HCT116 (cell line): Measurements from ENCODE around the gene TMEM121. TPM values are rescaled to one million over a fixed set of nuclear protein-coding genes. Genes with fewer than 3 reads are reported as not detected.

Experiments
- ATAC-seq: fragments of 200-7000 bp; cut with Tn5 transposase; 2 replicates; pipeline ENCODE4 v1.9.1; 2020; ENCODE audit warnings: mild to moderate bottlenecking, moderate library complexity
- BruUV-seq: library from RNA; stranded (reverse); fragments of 400-500 nt; replicated peaks from 2 replicates; lab custom pipeline; 2021; lab: Mats Ljungman, UMichigan
- CTCF ChIA-PET: fragments of 300-600 bp; sonication (Branson Sonifier 250); formaldehyde crosslinking; loops from one replicate; lab custom pipeline; 2021; ENCODE audit warnings: antibody characterized with exemption; lab: Charles Lee
- POLR2A ChIA-PET: fragments of 300-600, 350-600 bp; sonication (Branson Sonifier 250); formaldehyde crosslinking; loops from one replicate; lab custom pipeline; 2021; ENCODE audit warnings: antibody characterized with exemption; lab: Charles Lee
- RAD21 ChIA-PET, 2 experiments: fragments of 300-600 bp; sonication (Branson Sonifier 250); formaldehyde crosslinking; loops; one replicate each; lab custom pipeline; 2023; ENCODE audit warnings: low total read pairs in 2 of 2; ENCODE audit not compliant: uncharacterized antibody in 2 of 2, unreplicated experiment in 2 of 2, low non-redundant PET in 1 of 2; lab: Charles Lee
- DNase-seq: peaks from one replicate; pipeline ENCODE4 v3.0.0-alpha.2; 2010; ENCODE audit warnings: low read depth, low spot score
- H2AFZ ChIP-seq: fragments of 200-600 bp; shearing (Covaris generic), sonication (generic); 2 replicates; pipeline ENCODE4 v1.6.1; 2017; ENCODE audit warnings: low read depth, mixed run types, mixed read lengths, antibody characterized with exemption, low read length; ENCODE audit not compliant: poor library complexity, severe bottlenecking
- H3K27ac ChIP-seq: 2 replicates; pipeline ENCODE4 v1.5.1; 2012; ENCODE audit warnings: low read depth, low read length
- H3K27me3 ChIP-seq: fragments of 200-600 bp; sonication (generic); 2 replicates; pipeline ENCODE4 v1.6.1; 2016; ENCODE audit warnings: mixed run types, low read length, mixed read lengths; ENCODE audit not compliant: insufficient read depth
- H3K36me3 ChIP-seq, 2 experiments: fragments of 200-500 bp in 1 of 2; fragments of 200-600 bp in 1 of 2; sonication (Bioruptor generic) in 1 of 2; sonication (generic) in 1 of 2; 2 replicates each; pipeline versions ENCODE4 v1.5.1 to v1.6.1; 2014 to 2016; ENCODE audit warnings: low read length in 2 of 2, inconsistent platforms in 1 of 2, mixed read lengths in 1 of 2, mixed run types in 1 of 2; ENCODE audit not compliant: insufficient read depth in 2 of 2, control insufficient read depth in 1 of 2
- H3K4me1 ChIP-seq, 2 experiments: fragments of 200-600 bp in 1 of 2; sonication (generic) in 1 of 2; 2 replicates each; pipeline versions ENCODE4 v1.5.1 to v1.6.1; 2012 to 2017; ENCODE audit warnings: low read length in 2 of 2, inconsistent platforms in 1 of 2, mild to moderate bottlenecking in 1 of 2, mixed read lengths in 1 of 2, mixed run types in 1 of 2, moderate library complexity in 1 of 2; ENCODE audit not compliant: insufficient read depth in 2 of 2, control insufficient read depth in 1 of 2
- H3K4me2 ChIP-seq: fragments of 200-600 bp; sonication (generic); 2 replicates; pipeline ENCODE4 v1.6.1; 2017; ENCODE audit warnings: mixed run types, low read length, mixed read lengths
- H3K4me3 ChIP-seq, 2 experiments: fragments of 200-600 bp in 1 of 2; sonication (generic) in 1 of 2; replicated peaks in 1 of 2; 2 replicates each; pipeline ENCODE4 v1.5.1; 2011 to 2016; ENCODE audit warnings: low read length in 2 of 2, control low read depth in 1 of 2, low read depth in 1 of 2, mild to moderate bottlenecking in 1 of 2, mixed read lengths in 1 of 2, mixed run types in 1 of 2
- H3K79me2 ChIP-seq: fragments of 200-600 bp; sonication (generic); 2 replicates; pipeline ENCODE4 v1.6.1; 2017; ENCODE audit warnings: mild to moderate bottlenecking, mixed run types, low read length, moderate library complexity, mixed read lengths; ENCODE audit not compliant: insufficient read depth
- H3K9ac ChIP-seq: fragments of 200-600 bp; sonication (generic); 2 replicates; pipeline ENCODE4 v1.6.1; 2016; ENCODE audit warnings: low read length, mixed read lengths
- H3K9me2 ChIP-seq: fragments of 200-600 bp; sonication (generic), shearing (Covaris generic); 2 replicates; pipeline ENCODE4 v1.6.1; 2017; ENCODE audit warnings: mixed run types, mild to moderate bottlenecking, moderate library complexity; ENCODE audit not compliant: insufficient read depth
- H3K9me3 ChIP-seq, 2 experiments: fragments of 200-500 bp in 1 of 2; fragments of 200-600 bp in 1 of 2; sonication (Bioruptor generic) in 1 of 2; sonication (generic) in 1 of 2; 2 replicates each; pipeline ENCODE4 v1.6.1; 2014 to 2017; ENCODE audit warnings: low read length in 2 of 2, mixed read lengths in 2 of 2, inconsistent platforms in 1 of 2, low read depth in 1 of 2, mild to moderate bottlenecking in 1 of 2, mixed run types in 1 of 2, moderate library complexity in 1 of 2; ENCODE audit not compliant: control insufficient read depth in 1 of 2, insufficient read depth in 1 of 2
- H4K20me1 ChIP-seq: fragments of 200-600 bp; sonication (generic), shearing (Covaris generic); 2 replicates; pipeline ENCODE4 v1.6.1; 2017; ENCODE audit warnings: mixed run types, mild to moderate bottlenecking, moderate library complexity; ENCODE audit not compliant: insufficient read depth
- ATF3 ChIP-seq: IDR thresholded peaks from 2 replicates; pipeline ENCODE4 v1.6.1; 2012
- CEBPB ChIP-seq: IDR thresholded peaks from 2 replicates; pipeline ENCODE4 v1.6.1; 2012; ENCODE audit warnings: low read depth
- CTCF ChIP-seq, 3 experiments: fragments of 200-600 bp in 1 of 3; sonication (generic) in 1 of 3; IDR thresholded peaks in 2 of 3; conservative IDR thresholded peaks in 1 of 3; 2 replicates each; pipeline ENCODE4 v1.5.1; 2012 to 2017; ENCODE audit warnings: low read depth in 2 of 3, low read length in 2 of 3, antibody characterized with exemption in 1 of 3, borderline replicate concordance in 1 of 3, control low read depth in 1 of 3, mild to moderate bottlenecking in 1 of 3, mixed read lengths in 1 of 3, mixed run types in 1 of 3, moderate library complexity in 1 of 3; ENCODE audit not compliant: insufficient read depth in 1 of 3
- EGR1 ChIP-seq: IDR thresholded peaks from 2 replicates; pipeline ENCODE4 v1.6.1; 2012; ENCODE audit warnings: low read depth
- EZH2 ChIP-seq: fragments of 200-600 bp; sonication (generic); IDR thresholded peaks from 2 replicates; pipeline ENCODE4 v1.6.1; 2017; ENCODE audit warnings: antibody characterized with exemption, mixed run types
- EZH2phosphoT487 ChIP-seq: fragments of 200-600 bp; IDR thresholded peaks from 2 replicates; pipeline ENCODE4 v1.6.1; 2018; ENCODE audit warnings: antibody characterized with exemption, borderline replicate concordance
- FOSL1 ChIP-seq: IDR thresholded peaks from 2 replicates; pipeline ENCODE4 v1.6.1; 2012; ENCODE audit warnings: low read depth
- JUND ChIP-seq: IDR thresholded peaks from 2 replicates; pipeline ENCODE4 v1.6.1; 2012
- MAX ChIP-seq: IDR thresholded peaks from 2 replicates; pipeline ENCODE4 v1.6.1; 2012
- POLR2A ChIP-seq: IDR thresholded peaks from 2 replicates; pipeline ENCODE4 v1.7.0; 2011; ENCODE audit warnings: borderline replicate concordance; ENCODE audit not compliant: insufficient read depth, insufficient read length; ENCODE audit errors: extremely low read depth
- POLR2AphosphoS5 ChIP-seq: IDR thresholded peaks from 2 replicates; pipeline ENCODE4 v1.6.1; 2011; ENCODE audit warnings: mild to moderate bottlenecking, low read depth, low read length, moderate library complexity
- RAD21 ChIP-seq: IDR thresholded peaks from 2 replicates; pipeline ENCODE4 v1.6.1; 2012; ENCODE audit warnings: low read depth, mild to moderate bottlenecking
- REST ChIP-seq: IDR thresholded peaks from 2 replicates; pipeline ENCODE4 v1.6.1; 2012; ENCODE audit warnings: low read depth
- SIN3A ChIP-seq: IDR thresholded peaks from 2 replicates; pipeline ENCODE4 v1.6.1; 2012; ENCODE audit warnings: low read depth
- SRF ChIP-seq: IDR thresholded peaks from 2 replicates; pipeline ENCODE4 v1.6.1; 2012; ENCODE audit warnings: low read depth
- TCF7L2 ChIP-seq: IDR thresholded peaks from 2 replicates; pipeline ENCODE4 v1.7.0; 2011; ENCODE audit warnings: borderline replicate concordance, inconsistent platforms; ENCODE audit not compliant: insufficient read depth, insufficient read length; ENCODE audit errors: extremely low read depth
- ZBTB33 ChIP-seq: IDR thresholded peaks from 2 replicates; pipeline ENCODE4 v1.6.1; 2011; ENCODE audit warnings: mild to moderate bottlenecking, low read length, moderate library complexity; ENCODE audit not compliant: insufficient replicate concordance; ENCODE audit errors: extremely low read depth
- ZFX ChIP-seq: fragments of 450-650 bp; IDR thresholded peaks from 2 replicates; pipeline ENCODE4 v1.6.1; 2017
- ZNF274 ChIP-seq: fragments of 200-500 bp; sonication (Bioruptor generic); IDR thresholded peaks from 2 replicates; pipeline ENCODE4 v1.6.1; 2014; ENCODE audit warnings: mild to moderate bottlenecking, low read depth, low read length, inconsistent platforms
- intact Hi-C: fragments of 100-400 bp; cut with micrococcal nuclease; formaldehyde crosslinking; loops from 2 replicates; pipeline ENCODE4 v1.10.0; 2022
- total RNA-seq: library from RNA; stranded (reverse); gene quantifications from one replicate; pipeline ENCODE4 v1.2.1, GENCODE V29; 2021; ENCODE audit not compliant: unreplicated experiment

TMEM121 gene
- total RNA-seq, 1 experiment from 2014 or later, result 5.5 TPM

GRCh38 chr14:105570482-105570881, 44.1 kb downstream of the TMEM121 start:
- no peak for DNase-seq
- CTCF ChIA-PET, result no interaction called here
- Histone ChIP-seq H3K36me3 (no peaks in the 10 kb centered on the region), H2AFZ (no peak overlapping the region), H3K4me2 (no peak overlapping the region), H3K79me2 (no peaks in the 10 kb centered on the region), H3K4me1 (peaks cover 0 to 10% of the 10 kb centered on the region in 2 experiments; a peak in 1 of 4 replicates), H3K4me3 (no peak overlapping the region), H3K27ac (no peak overlapping the region), H3K9me2 (no peaks in the 10 kb centered on the region), H4K20me1 (no peaks in the 10 kb centered on the region), H3K9ac (no peak overlapping the region), H3K9me3 (no peaks in the 10 kb centered on the region), H3K27me3 (no peaks in the 10 kb centered on the region)
- TF ChIP-seq REST, result no peak
- TF ChIP-seq FOSL1, result no peak
- TF ChIP-seq EGR1, result no peak
- TF ChIP-seq SRF, result no peak
- no peak for TF ChIP-seq MAX
- no peak for TF ChIP-seq ZFX
- TF ChIP-seq ZNF274, result no peak
- TF ChIP-seq POLR2A, result no peak
- TF ChIP-seq CTCF (IDR thresholded peaks at IDR 0.05 in 2 of 3, conservative IDR thresholded peaks at IDR 0.05 in 1 of 3; ENCODE audit: borderline replicate concordance in 1 of 3, insufficient read depth in 1 of 3, low read depth in 2 of 3, low read length in 2 of 3), result no peak
- TF ChIP-seq JUND, result no peak
- no peak for TF ChIP-seq ZBTB33
- no peak for TF ChIP-seq RAD21
- TF ChIP-seq POLR2AphosphoS5, result no peak
- TF ChIP-seq TCF7L2, result no peak
- no peak for TF ChIP-seq EZH2phosphoT487
- TF ChIP-seq ATF3, result no peak
- TF ChIP-seq SIN3A, result no peak
- TF ChIP-seq EZH2, result no peak
- TF ChIP-seq CEBPB, result no peak
- intact Hi-C loops, result no loop called here
- no peak for ATAC-seq
- no TSS peak for BruUV-seq
- POLR2A ChIA-PET, result no interaction called here
- RAD21 ChIA-PET, result no interaction called here
